LNCaP clone FGC (cell line): ENCODE data around the gene CNBD2.
"Not testable (repeated sequence)": the region's sequence is repeated elsewhere in the genome, so short reads cannot be mapped to it uniquely, and the experiment has no call there.

Experiments used
- DNase-seq: peaks from one replicate; pipeline ENCODE4 v3.0.0-alpha.2; 2011; ENCODE audit warnings: low read depth
- H3K4me3 ChIP-seq: 2 replicates; pipeline ENCODE4 v1.5.1; 2011; ENCODE audit warnings: mild to moderate bottlenecking, low read depth, low read length, control low read depth
- TF ChIP-seq, protein P1 (sequence below): IDR thresholded peaks from 2 replicates; pipeline ENCODE4 v1.5.1; 2012; ENCODE audit warnings: mild to moderate bottlenecking; ENCODE audit not compliant: control insufficient read depth, insufficient read depth; ENCODE audit errors: extremely low read depth

Gene CNBD2

DNA sequence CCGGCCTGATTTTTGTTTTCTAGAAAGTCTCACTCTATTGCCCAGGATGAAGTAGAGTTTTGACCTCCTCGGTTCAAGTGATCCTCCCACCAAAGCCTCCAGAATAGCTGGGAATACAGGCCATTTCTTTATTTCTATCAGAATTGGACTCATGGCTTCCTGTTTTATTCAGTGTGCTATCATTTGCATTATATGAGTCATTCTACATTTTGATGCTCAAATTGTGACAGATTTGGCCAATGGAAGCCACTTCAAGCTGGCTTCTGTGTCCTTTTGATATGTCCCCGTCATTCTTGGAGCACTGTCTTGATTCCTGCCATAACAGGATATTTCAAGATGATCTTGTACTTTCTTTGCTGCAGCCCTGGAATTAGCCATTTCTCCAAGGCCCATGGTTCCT is 75.1 kb downstream of the CNBD2 start:
- TF ChIP-seq, protein P1, sequence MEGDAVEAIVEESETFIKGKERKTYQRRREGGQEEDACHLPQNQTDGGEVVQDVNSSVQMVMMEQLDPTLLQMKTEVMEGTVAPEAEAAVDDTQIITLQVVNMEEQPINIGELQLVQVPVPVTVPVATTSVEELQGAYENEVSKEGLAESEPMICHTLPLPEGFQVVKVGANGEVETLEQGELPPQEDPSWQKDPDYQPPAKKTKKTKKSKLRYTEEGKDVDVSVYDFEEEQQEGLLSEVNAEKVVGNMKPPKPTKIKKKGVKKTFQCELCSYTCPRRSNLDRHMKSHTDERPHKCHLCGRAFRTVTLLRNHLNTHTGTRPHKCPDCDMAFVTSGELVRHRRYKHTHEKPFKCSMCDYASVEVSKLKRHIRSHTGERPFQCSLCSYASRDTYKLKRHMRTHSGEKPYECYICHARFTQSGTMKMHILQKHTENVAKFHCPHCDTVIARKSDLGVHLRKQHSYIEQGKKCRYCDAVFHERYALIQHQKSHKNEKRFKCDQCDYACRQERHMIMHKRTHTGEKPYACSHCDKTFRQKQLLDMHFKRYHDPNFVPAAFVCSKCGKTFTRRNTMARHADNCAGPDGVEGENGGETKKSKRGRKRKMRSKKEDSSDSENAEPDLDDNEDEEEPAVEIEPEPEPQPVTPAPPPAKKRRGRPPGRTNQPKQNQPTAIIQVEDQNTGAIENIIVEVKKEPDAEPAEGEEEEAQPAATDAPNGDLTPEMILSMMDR: no peak
- no peak for DNase-seq
- H3K4me3 ChIP-seq: no peak overlapping the region

DNA sequence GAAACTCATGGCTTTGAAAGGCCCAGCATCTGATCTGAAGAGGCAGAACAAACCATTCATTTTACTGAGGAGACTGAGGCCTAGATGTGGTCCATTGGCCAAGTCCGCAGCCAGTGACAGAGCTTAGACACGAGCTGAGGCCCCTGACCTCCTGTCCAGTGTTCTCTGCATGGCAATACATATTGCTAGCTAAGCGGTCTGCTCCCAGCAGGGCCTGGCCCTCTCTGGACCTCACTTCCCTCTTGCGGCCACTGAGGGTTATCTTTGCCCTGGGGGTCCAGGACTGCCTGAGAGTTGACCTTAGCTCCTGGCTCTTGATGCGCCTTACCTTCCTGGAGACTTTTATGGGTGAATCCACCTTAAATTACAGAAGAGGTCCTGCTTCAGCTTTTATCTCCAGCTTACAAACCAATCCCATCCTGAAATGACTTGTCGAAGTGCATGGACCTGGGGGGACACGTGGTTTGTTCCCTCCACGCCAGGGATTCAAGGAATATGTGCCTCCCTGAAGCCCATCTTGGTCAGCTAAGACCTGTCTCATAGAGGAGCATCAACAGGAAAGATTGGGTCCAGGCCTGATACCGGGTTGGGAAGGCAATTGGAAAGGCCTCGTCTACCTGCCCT is 75.6 kb downstream of the CNBD2 start:
- TF ChIP-seq, protein P1: no peak
- DNase-seq: no peak
- H3K4me3 ChIP-seq: no peak overlapping the region

DNA sequence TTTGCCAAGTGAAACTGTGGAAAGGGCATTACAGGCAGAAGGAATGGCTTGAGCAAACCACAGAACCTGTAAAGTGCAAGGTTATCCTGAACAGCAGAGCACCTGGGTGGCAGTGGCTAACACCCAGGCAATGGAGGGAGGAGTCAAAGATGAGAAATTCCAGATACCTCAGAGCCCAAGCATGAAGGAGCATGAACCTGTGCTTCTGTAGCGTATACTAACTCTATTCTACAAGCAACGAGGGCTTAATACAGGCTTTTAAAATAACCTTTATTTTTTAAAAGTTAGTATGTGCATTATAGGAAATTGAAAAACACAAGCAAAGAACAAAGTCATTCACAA is 77.0 kb downstream of the CNBD2 start:
- TF ChIP-seq, protein P1: no peak
- H3K4me3 ChIP-seq: no peak overlapping the region

DNA sequence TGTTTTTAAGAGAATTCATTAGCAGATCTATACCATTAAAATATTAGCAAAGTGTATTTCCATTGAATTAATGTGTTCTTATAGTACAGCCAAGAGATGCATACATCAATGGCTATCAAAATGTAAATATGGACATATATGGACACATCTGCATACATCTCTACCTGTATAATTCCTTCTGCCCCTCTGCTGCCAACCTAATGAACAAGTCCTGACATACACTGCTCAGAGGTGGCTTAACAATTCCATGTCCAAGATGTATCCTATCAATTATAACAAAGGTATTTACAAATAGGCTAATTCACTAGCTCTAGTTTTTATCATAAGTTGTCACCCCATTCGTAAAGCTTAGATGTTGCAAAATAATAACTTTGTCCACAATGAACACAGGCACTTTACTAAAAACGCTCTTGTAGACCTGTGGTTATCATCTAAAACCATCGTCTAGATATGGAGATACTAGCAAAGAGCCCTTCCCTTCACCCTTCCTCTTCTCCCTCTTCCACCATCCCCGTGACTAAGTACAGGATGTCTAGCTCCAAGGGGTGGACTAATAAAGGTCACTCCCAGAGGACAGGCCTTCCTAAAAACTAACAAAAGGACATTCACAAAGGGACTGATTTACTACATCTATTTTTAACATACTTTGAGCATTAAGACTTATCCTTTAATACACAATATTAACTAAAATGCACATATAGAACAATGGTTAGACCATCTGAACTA is 77.8 kb downstream of the CNBD2 start:
- H3K4me3 ChIP-seq, DNase-seq: not testable (repeated sequence)

More for the DNA sequence above, 77.0 kb downstream of the CNBD2 start:
- DNase-seq: no peak

GRCh38 chr20:36049408-36049807 is 81.0 kb downstream of the CNBD2 start:
- H3K4me3 ChIP-seq: peak overlapping the region; percentile 70

DNA sequence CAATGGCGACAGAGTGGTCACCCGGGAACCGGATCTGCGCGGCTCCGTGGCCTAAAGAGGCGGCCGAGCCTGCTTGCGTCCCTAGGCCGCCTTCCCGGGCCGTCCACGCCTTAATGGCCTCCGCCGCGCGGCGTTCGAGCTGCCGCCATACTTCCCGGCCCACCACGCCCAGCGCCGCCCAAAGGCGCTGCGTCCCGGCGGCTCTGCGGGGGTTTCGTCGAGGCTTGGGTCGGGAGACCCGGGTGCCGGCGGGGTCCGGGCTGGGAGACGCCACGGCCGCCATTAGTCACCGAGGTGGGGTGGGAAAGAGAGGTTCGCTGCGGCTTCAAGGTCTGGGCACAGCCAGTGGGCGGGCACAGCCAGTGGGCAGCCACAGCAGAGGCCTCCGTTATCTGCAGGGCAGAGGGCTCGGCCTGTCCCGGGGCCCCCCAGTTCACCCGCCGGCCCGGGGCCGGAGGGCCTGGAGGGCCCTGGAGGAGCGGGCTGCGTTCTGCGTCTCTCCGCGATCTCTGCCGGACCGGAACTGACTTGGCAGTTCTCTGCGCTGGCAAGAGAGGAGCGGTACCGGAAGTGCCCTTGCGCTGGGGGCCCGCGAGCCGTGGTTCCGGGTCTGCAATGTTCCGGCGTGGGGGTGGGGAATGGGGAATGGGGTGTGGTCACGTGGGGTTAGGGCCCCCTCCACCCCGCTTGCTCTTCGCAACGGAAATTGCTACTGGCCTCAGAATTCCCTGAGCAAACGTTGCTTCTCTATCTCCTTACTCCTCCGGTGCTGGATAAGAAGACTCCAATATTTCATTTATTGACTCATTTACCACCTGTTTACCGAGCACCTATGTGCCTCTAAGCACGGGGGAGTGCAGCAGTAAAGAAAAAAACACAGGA is 82.3 kb downstream of the CNBD2 start:
- peak; percentile 47 for DNase-seq
- TF ChIP-seq, protein P1: no peak
- H3K4me3 ChIP-seq: peak overlapping the region; percentile 70

More at GRCh38 chr20:36049408-36049807, 81.0 kb downstream of the CNBD2 start:
- not testable (repeated sequence) for DNase-seq

DNA sequence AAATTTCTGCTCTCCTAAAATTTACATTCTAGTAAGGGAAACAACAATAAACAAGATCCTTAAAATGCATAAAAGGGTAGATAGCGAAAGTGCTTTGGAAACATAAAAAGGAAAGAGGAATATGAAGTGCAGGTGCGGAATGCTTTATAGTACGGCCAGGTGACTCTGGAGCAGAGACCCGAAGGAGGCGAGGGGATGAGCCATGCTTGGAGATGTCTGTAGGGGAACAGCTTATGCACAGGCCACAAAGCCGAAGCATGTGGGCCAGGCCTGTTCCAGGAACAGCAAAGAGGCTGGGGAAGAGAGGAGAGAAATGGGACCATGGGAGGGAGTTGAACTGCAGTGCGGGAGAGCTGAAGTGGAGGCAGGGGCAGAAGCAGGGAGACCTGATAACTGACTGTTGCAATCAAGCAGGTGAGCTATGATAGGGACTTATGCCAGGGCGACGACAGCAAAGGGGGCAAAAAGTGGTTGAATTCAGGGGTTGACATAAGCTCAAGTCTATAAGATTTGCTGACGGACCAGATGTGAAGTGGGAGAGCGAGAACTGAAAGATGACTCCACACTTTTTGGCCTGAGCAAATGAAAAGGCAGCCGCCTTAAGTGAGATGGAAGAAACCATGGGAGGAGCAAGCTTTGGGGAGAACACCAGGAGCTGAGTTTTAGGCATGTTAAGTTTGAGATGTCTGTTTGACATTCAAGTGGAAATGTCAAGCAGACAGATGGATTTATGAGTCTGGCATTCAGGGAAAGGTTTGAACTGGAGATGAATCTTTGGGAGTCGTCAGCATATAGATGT is 83.1 kb downstream of the CNBD2 start:
- peak overlapping the region; percentile 70 for H3K4me3 ChIP-seq
- TF ChIP-seq, protein P1: no peak
- no peak for DNase-seq
